ENCODE results near the gene SLC9B2. TPM values are rescaled to one million over a fixed set of nuclear protein-coding genes. Genes with fewer than 3 reads are reported as not detected.

The SLC9B2 gene
- total RNA-seq, 4 donors from 2014 or later = 0.96 to 20.6 (median 7.1) TPM

DNA sequence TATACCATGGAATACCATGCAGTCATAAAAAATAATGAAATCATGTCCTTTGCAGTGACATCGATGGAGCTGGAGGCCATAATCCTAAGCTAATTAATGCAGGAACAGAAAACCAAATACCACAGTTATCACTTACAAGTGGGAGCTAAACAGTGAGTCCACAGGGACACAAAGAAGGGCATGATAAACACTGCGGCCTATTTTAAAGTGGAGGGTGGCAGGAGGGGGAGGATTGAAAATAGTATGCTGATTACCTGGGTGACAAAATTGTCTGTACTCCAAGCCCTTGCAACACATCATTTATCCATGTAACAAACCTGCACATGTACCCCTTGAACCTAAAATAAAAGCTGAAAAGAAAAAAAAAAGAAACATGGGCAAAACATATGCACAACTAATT lies 40.4 kb downstream of the SLC9B2 start:
- Histone ChIP-seq H3K4me1 (no peaks in the 10 kb centered on the region), H3K4me3 (no peak overlapping the region), H3K9me3 (no peaks in the 10 kb centered on the region), H3K36me3 (no peaks in the 10 kb centered on the region), H3K27me3 (no peaks in the 10 kb centered on the region), H3K27ac (no peak overlapping the region)
- intact Hi-C loops (cut with DNase I; ENCODE audit: low total_unique reads) = no loop called here
- in situ Hi-C loops (cut with MboI; ENCODE audit: low pct_ligation_motif_present in 1 of 4, low pct_unique_long_range_greater_than_20kb in 1 of 4, low sequenced_read_pairs in 3 of 4) = no loop called here
- no peak for TF ChIP-seq CTCF (IDR thresholded peaks at IDR 0.05)
- no peak for TF ChIP-seq POLR2A (IDR thresholded peaks at IDR 0.05)
- TF ChIP-seq EP300 (IDR thresholded peaks at IDR 0.05; ENCODE audit: low read depth) = no peak
- TF ChIP-seq POLR2AphosphoS5 (IDR thresholded peaks at IDR 0.05) = no peak
- DNase-seq = no peak
- 97 to 100% methylated on average over 2 of the region's 2 CpGs for WGBS, 2 donors (ENCODE audit: low coverage in 1 of 2)

DNA sequence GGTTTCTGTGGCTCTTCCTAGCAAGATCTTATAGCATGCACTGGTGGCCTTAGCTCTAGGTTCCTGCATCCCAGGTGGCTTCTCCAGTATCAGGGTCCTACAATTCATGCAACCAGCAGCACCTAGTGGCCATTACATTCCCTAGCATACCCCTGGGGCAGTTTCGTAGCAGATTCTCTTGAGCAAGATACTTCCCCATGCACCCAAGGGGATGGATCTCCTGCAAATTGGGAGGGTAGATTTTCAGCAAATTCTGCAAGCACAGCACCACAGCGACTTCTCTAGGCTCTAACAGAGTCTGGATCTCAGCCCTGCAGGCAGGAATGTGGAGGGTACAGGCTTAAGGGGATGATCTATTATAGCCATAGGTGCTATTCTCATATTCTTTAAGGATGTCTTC lies 44.0 kb downstream of the SLC9B2 start:
- no peak overlapping the region for H3K4me3 ChIP-seq
- DNase-seq = peak; percentile 14
- H3K27ac ChIP-seq = no peak overlapping the region
- H3K36me3 ChIP-seq = no peaks in the 10 kb centered on the region
- in situ Hi-C loops (cut with MboI; ENCODE audit: low pct_ligation_motif_present in 1 of 4, low pct_unique_long_range_greater_than_20kb in 1 of 4, low sequenced_read_pairs in 3 of 4) (no loop called here), intact Hi-C loops (cut with DNase I; ENCODE audit: low total_unique reads) (no loop called here)
- H3K4me1 ChIP-seq = no peaks in the 10 kb centered on the region
- no peaks in the 10 kb centered on the region for H3K27me3 ChIP-seq
- H3K9me3 ChIP-seq = no peaks in the 10 kb centered on the region
- 76% methylated on average over 2 of the region's 2 CpGs; no CpG with 5 or more reads in 1 of the 2 donors for WGBS, 2 donors (ENCODE audit: low coverage in 1 of 2)
- TF ChIP-seq POLR2AphosphoS5 (IDR thresholded peaks at IDR 0.05) (no peak), CTCF (IDR thresholded peaks at IDR 0.05) (peak; percentile 17 to 33 (median 26)), EP300 (IDR thresholded peaks at IDR 0.05; ENCODE audit: low read depth) (no peak)

DNA sequence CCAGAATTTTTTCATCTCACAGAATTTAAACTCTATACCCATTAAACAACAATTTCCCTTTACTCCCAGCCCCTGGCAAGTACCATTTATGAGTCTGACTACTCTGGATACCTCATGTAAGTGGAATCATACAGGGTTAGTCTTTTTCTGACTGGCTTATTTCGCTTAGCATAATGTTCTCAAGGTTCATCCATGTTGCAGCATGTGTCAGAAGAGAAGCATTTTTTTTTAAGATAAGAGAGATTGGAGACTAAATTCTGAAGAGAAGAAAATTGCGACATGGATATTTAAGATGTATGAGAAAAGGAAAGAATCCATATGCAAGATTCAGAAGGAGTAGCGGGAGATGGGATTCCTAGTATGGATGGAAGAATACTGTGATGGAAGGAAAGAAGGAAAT lies 45.8 kb downstream of the SLC9B2 start:
- intact Hi-C loops (cut with DNase I; ENCODE audit: low total_unique reads) = no loop called here
- Histone ChIP-seq H3K36me3 (peaks cover 0 to 4% (median 0%) of the 10 kb centered on the region in 4 donors), H3K4me1 (no peaks in the 10 kb centered on the region), H3K27me3 (no peaks in the 10 kb centered on the region), H3K9me3 (no peaks in the 10 kb centered on the region), H3K27ac (no peak overlapping the region), H3K4me3 (no peak overlapping the region)
- TF ChIP-seq EP300 (IDR thresholded peaks at IDR 0.05; ENCODE audit: low read depth) = no peak
- TF ChIP-seq POLR2A (IDR thresholded peaks at IDR 0.05) = no peak
- TF ChIP-seq POLR2AphosphoS5 (IDR thresholded peaks at IDR 0.05) = no peak
- TF ChIP-seq CTCF (IDR thresholded peaks at IDR 0.05) = no peak
- in situ Hi-C loops (cut with MboI; ENCODE audit: low pct_ligation_motif_present in 1 of 4, low pct_unique_long_range_greater_than_20kb in 1 of 4, low sequenced_read_pairs in 3 of 4) = no loop called here
- DNase-seq = no peak
- 92 to 93% methylated on average over 3 of the region's 3 CpGs for WGBS, 2 donors (ENCODE audit: low coverage in 1 of 2)

- TF ChIP-seq CTCF (IDR thresholded peaks at IDR 0.05) (no peak), POLR2A (IDR thresholded peaks at IDR 0.05) (no peak), POLR2AphosphoS5 (IDR thresholded peaks at IDR 0.05) (no peak)
- Histone ChIP-seq H3K9me3 (no peaks in the 10 kb centered on the region), H3K4me3 (no peak overlapping the region), H3K27ac (no peak overlapping the region), H3K36me3 (peaks cover 0 to 4% (median 0%) of the 10 kb centered on the region in 4 donors), H3K27me3 (no peaks in the 10 kb centered on the region), H3K4me1 (no peaks in the 10 kb centered on the region)
- WGBS, 2 donors (ENCODE audit: low coverage in 1 of 2) = 83 to 88% methylated on average over 1 of the region's 1 CpG
- intact Hi-C loops (cut with DNase I; ENCODE audit: low total_unique reads) = no loop called here
- no peak for DNase-seq
- in situ Hi-C loops (cut with MboI; ENCODE audit: low pct_ligation_motif_present in 1 of 4, low pct_unique_long_range_greater_than_20kb in 1 of 4, low sequenced_read_pairs in 3 of 4) = loop anchor here in 1 of 4 donors (10.0 kb wide), 1 partner anchor 594 kb away; no protein-coding TSS in a partner anchor
Measured at GRCh38 chr4:103029300-103029699, 47.3 kb downstream of the SLC9B2 start.
